ENCODE results near the gene UGT1A4. TPM values are rescaled to one million over a fixed set of nuclear protein-coding genes. Genes with fewer than 3 reads are reported as not detected.

Gene UGT1A4
- total and polyA plus RNA-seq, 9 of the 15 experiments (the other 6 are each of a cell fraction or from before 2014, with no cell fraction given), result not detected

DNA sequence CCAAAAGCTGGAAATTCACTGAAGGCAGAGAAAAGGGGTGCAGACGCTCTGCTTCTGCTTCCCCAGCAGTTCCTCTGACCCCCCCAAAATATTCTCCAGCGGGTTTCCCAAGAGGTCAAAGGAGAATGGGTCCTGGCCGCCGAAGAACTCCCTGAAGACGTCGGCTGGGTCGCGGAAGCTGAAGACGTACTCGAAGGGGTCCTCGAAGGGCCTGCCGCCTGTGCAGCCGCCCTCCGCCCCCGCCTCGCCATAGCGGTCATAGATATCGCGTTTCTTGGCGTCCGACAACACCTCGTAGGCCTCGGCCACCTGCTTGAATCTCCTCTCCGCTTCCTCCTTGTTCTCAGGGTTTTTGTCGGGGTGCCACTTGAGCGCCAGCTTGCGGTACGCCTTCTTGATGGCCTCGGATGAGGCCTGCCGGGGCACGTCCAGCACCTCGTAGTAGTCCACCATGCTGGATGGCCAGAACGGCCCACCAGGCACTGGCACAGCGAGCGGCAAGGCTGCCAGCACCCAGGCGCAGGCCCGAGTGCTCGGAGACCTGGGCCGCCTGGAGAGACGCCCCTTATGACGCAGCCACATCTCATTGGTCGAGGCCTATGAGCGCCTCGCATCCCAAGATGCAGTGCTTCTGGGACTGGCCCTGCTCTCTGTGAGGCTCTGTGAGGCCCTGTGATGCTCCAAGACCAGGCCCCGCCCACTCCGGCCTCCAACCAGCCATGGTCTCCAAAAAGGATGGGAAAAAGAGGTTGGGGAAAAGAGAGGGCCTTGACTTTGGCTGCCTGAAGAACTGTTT lies 25.1 kb downstream of the UGT1A4 start (continued):
- TF ChIP-seq MGA (IDR thresholded peaks at IDR 0.05) (peak; percentile 48), DMBX1 (CRISPR knock-in tag; IDR thresholded peaks at IDR 0.05; ENCODE audit: borderline replicate concordance) (no peak), ZNF445 (CRISPR knock-in tag; IDR thresholded peaks at IDR 0.05; ENCODE audit: low read depth) (no peak), NRF1 (conservative IDR thresholded peaks at IDR 0.05 in 1 of 2, IDR thresholded peaks at IDR 0.05 in 1 of 2) (peak; percentile 14 to 28; a peak in 1 of 4 replicates), PHF8 (IDR thresholded peaks at IDR 0.05; ENCODE audit: borderline replicate concordance, low read length) (peak; percentile 48; the same call in 1 of the 2 replicates), POLR2G (IDR thresholded peaks at IDR 0.05; ENCODE audit: low read depth, low read length) (peak; percentile 42; the same call in 1 of the 2 replicates), RBFOX2 (IDR thresholded peaks at IDR 0.05; ENCODE audit: low read depth, low read length) (0 out of 2 replicates have a peak, but pooled peaks have one; percentile 16)

All from K562 (cell line).